Psoas muscle (tissue), 8 donors: Measurements from ENCODE around the gene PHB1. TPM values are rescaled to one million over a fixed set of nuclear protein-coding genes. Genes with fewer than 3 reads are reported as not detected.

Experiments used
- ATAC-seq, 4 donors: fragments of 200-7000 bp; cut with Tn5 transposase; one replicate each; pipeline ENCODE4 v1.9.1; 2020; ENCODE audit warnings: moderate library complexity in 3 of 4, mild to moderate bottlenecking in 2 of 4
- DNase-seq, 2 donors: peaks; one replicate each; pipeline ENCODE4 v3.0.0-alpha.2; 2020
- H3K27ac ChIP-seq: fragments of 200-600 bp; one replicate; pipeline ENCODE4 v1.8.0; 2022
- H3K27me3 ChIP-seq, 3 donors: fragments of 200-600 bp in 1 of 3; one replicate each; pipeline versions ENCODE4 v1.6.1 to v1.8.0; 2013 to 2022; ENCODE audit warnings: low read length in 2 of 3, mild to moderate bottlenecking in 2 of 3, moderate library complexity in 1 of 3; ENCODE audit not compliant: insufficient read depth in 3 of 3
- H3K36me3 ChIP-seq, 2 donors: fragments of 200-600 bp in 1 of 2; one replicate each; pipeline versions ENCODE4 v1.6.1 to v1.8.0; 2013 to 2022; ENCODE audit warnings: low read depth in 1 of 2, mild to moderate bottlenecking in 1 of 2, moderate library complexity in 1 of 2; ENCODE audit not compliant: insufficient read depth in 1 of 2
- H3K4me1 ChIP-seq: fragments of 200-600 bp; one replicate; pipeline ENCODE4 v1.8.0; 2022
- H3K4me3 ChIP-seq: fragments of 200-600 bp; one replicate; pipeline ENCODE4 v1.8.0; 2022; ENCODE audit warnings: mild to moderate bottlenecking
- H3K9me3 ChIP-seq: fragments of 200-600 bp; one replicate; pipeline ENCODE4 v1.8.0; 2022
- CTCF ChIP-seq: fragments of 200-600 bp; IDR thresholded peaks from one replicate; pipeline ENCODE4 v1.8.0; 2022; ENCODE audit warnings: antibody characterized with exemption
- WGBS, 3 donors: extraction: QIAGEN DNeasy Blood & Tissue Kit; methylation state at CpG; one replicate each; pipeline versions ENCODE4 v1.1.6 to v1.1.7; 2013; 5-methylcytosine and 5-hydroxymethylcytosine counted together
- intact Hi-C, 2 donors: fragments of 100-400 bp; cut with DNase I; formaldehyde crosslinking; loops; one replicate each; pipeline versions ENCODE4 v1.11.0 to v1.14.2; 2022
- polyA plus RNA-seq, 3 donors: library from polyadenylated mRNA; stranded (reverse); fragments of 200-250 nt; gene quantifications; one replicate each; pipeline ENCODE4 v1.2.3, GENCODE V29; 2013
- total RNA-seq, 4 donors: library from RNA; stranded (reverse); fragmentation: NEBNext Ultra II Directional in 2 of 4; extraction: Animal tissue kit (Norgen Biotek cat#: 25700) in 2 of 4; gene quantifications; one replicate each; pipeline versions ENCODE4 v1.2.1 to v1.2.4, GENCODE V29; 2021 to 2023
- donor health status: healthy with polysubstance abuse.
- donor health status: DM: no; HTN: no; CAD: no; lungs with moderate emphysema.
- donor health status: Bipolar disorder and iron deficiency.
- donor health status: healthy.
- donor health status: DM: yes; HTN: yes; CAD: no.
- donor health status: DM: no; HTN: no; CAD: no.
- donor health status: DM: no; HTN: no; CAD: no.
- donor health status: DM: yes; HTN: yes; CAD: no.

Gene PHB1
- total and polyA plus RNA-seq, 7 donors: 134 to 364 (median 198) TPM

GRCh38 chr17:49357516-49357915, 57.2 kb downstream of the PHB1 start:
- Histone ChIP-seq H3K4me3 (no peak overlapping the region), H3K27ac (no peak overlapping the region), H3K9me3 (no peaks in the 10 kb centered on the region), H3K4me1 (peaks cover 43% of the 10 kb centered on the region), H3K36me3 (no peaks in the 10 kb centered on the region), H3K27me3 (no peaks in the 10 kb centered on the region)
- intact Hi-C loops: no loop called here
- no peak for ATAC-seq
- TF ChIP-seq CTCF: no peak
- no peak for DNase-seq
- 64 to 83% (median 67%) methylated on average over 3 of the region's 3 CpGs for WGBS, 3 donors

GRCh38 chr17:49356320-49356719, 58.4 kb downstream of the PHB1 start:
- no peak for TF ChIP-seq CTCF
- Histone ChIP-seq H3K27ac (no peak overlapping the region), H3K36me3 (no peaks in the 10 kb centered on the region), H3K27me3 (no peaks in the 10 kb centered on the region), H3K4me3 (no peak overlapping the region), H3K9me3 (no peaks in the 10 kb centered on the region), H3K4me1 (peaks cover 43% of the 10 kb centered on the region)
- ATAC-seq: no peak
- no peak for DNase-seq
- WGBS, 3 donors: 88 to 96% (median 93%) methylated on average over 5 of the region's 5 CpGs
- intact Hi-C loops: no loop called here

Other genes with a start within 250 kb of the PHB1 start
- 1 to 10 TPM in 1 of 4 donors, under 1 TPM in 3; 0.39 to 2.0 (median 0.49) TPM for gene GNGT2, start 204.3 kb downstream of the PHB1 start, total RNA-seq
- gene GNGT2, start 204.3 kb downstream of the PHB1 start, polyA plus RNA-seq: 1 to 10 TPM in 1 of 3 donors, under 1 TPM in 2; 0.32 to 1.3 (median 0.58) TPM
- gene ABI3, start 204.2 kb downstream of the PHB1 start, total RNA-seq: 1 to 10 TPM; 1.9 to 3.8 (median 2.5) TPM
- 1 to 10 TPM; 1.1 to 2.9 (median 2.1) TPM for gene ABI3, start 204.2 kb downstream of the PHB1 start, polyA plus RNA-seq
- 1 to 10 TPM in 3 of 4 donors, under 1 TPM in 1; 0.30 to 4.2 (median 1.7) TPM for gene PHOSPHO1, start 184.1 kb downstream of the PHB1 start, total RNA-seq
- under 1 TPM; 0.59 to 0.70 (median 0.68) TPM for gene PHOSPHO1, start 184.1 kb downstream of the PHB1 start, polyA plus RNA-seq
- 10 to 100 TPM; 21.3 to 30.1 (median 23.8) TPM for gene ZNF652, start 52.6 kb downstream of the PHB1 start, total RNA-seq
- gene ZNF652, start 52.6 kb downstream of the PHB1 start, polyA plus RNA-seq: 10 to 100 TPM in 1 of 3 donors, 1 to 10 TPM in 2; 3.1 to 15.5 (median 8.1) TPM
- gene NGFR, start 80.4 kb upstream of the PHB1 start, total RNA-seq: 10 to 100 TPM in 1 of 4 donors, 1 to 10 TPM in 3; 1.6 to 13.5 (median 3.7) TPM
- gene NGFR, start 80.4 kb upstream of the PHB1 start, polyA plus RNA-seq: 1 to 10 TPM in 1 of 3 donors, under 1 TPM in 2; 0.74 to 5.1 (median 0.77) TPM
- gene NXPH3, start 161.0 kb upstream of the PHB1 start, total RNA-seq: 1 to 10 TPM in 1 of 4 donors, under 1 TPM in 3; 0.42 to 1.8 (median 0.61) TPM
- under 1 TPM; 0.39 to 0.75 (median 0.55) TPM for gene NXPH3, start 161.0 kb upstream of the PHB1 start, polyA plus RNA-seq